D721Med (cell line): ENCODE results near the gene ZER1.

Source experiments
- DNase-seq: peaks from one replicate; pipeline ENCODE4 v3.0.0; 2011; ENCODE audit warnings: low spot score; ENCODE audit not compliant: insufficient read length
- FAIRE-seq: peaks from 2 replicates; lab custom pipeline; 2011; peaks lifted over from hg19 to GRCh38; lab: Jason Lieb, UNC
- TF ChIP-seq, protein P1 (sequence below): IDR thresholded peaks from 2 replicates; pipeline ENCODE4 v1.5.1; 2012; ENCODE audit warnings: mild to moderate bottlenecking, control low read depth; ENCODE audit not compliant: insufficient read depth; ENCODE audit errors: missing control alignments

ZER1 gene

DNA sequence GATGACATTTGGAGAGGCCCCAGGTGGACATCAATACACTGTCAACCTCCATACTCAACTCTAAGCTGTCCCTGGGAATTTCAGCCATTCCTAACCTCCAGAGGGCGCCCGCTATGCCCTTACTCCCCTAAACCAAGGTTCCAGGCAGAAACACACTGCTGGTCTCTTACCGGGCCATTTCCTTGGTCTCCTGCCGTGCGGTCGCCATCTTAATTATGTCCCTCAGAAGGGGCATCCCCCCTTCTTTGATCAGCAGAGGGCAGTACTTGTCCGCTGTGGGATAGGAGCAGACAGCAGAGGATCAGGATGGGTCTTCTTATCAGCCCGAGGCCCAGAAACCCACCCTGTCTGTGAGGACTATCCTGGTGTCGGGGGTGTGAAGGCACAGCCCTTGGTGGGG lies 38.5 kb downstream of the ZER1 start:
- TF ChIP-seq, protein P1, sequence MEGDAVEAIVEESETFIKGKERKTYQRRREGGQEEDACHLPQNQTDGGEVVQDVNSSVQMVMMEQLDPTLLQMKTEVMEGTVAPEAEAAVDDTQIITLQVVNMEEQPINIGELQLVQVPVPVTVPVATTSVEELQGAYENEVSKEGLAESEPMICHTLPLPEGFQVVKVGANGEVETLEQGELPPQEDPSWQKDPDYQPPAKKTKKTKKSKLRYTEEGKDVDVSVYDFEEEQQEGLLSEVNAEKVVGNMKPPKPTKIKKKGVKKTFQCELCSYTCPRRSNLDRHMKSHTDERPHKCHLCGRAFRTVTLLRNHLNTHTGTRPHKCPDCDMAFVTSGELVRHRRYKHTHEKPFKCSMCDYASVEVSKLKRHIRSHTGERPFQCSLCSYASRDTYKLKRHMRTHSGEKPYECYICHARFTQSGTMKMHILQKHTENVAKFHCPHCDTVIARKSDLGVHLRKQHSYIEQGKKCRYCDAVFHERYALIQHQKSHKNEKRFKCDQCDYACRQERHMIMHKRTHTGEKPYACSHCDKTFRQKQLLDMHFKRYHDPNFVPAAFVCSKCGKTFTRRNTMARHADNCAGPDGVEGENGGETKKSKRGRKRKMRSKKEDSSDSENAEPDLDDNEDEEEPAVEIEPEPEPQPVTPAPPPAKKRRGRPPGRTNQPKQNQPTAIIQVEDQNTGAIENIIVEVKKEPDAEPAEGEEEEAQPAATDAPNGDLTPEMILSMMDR = peak; percentile 72
- FAIRE-seq (no peak), DNase-seq (peak; percentile 67)

DNA sequence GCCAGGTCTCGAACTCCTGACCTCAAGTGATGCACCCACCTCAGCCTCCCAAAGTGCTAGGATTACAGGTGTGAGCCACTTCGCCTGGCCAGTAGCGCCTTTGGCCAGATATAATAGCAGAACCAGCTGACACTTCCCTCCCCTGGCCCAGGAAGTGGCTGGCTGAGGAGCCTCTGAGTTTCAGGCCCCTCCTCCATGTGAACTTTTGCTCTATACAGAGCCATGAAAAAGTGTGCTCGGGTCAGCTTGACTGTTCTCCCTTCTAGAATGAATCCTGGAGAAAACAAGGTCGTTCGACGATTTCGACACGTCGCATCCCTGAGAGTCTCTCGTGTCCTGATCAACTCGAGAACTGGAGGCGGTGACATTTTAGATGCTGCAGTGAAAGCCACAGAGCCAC lies 39.2 kb downstream of the ZER1 start:
- FAIRE-seq = no peak
- TF ChIP-seq, protein P1 = no peak
- DNase-seq = no peak

DNA sequence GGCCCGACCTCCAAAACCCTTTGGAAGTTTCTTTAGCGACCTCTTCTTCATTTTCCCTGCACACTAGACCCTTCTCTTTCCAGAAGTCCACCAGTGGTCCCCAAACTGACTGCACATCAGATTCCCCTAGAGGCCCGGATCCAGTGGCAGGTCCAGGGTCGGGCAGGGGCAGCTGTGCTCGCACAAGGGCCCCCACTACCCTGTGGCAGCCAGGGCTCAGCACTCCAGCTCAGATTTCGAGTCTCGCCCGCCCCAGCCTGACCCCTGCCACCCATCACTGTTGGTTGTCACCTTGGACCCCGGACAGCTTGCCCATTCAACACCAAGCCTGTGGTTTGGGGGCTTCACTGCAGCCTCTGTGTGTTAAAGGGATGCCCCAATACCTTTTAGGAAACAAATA lies 40.0 kb downstream of the ZER1 start:
- FAIRE-seq (no peak), DNase-seq (no peak)
- TF ChIP-seq, protein P1 = no peak

DNA sequence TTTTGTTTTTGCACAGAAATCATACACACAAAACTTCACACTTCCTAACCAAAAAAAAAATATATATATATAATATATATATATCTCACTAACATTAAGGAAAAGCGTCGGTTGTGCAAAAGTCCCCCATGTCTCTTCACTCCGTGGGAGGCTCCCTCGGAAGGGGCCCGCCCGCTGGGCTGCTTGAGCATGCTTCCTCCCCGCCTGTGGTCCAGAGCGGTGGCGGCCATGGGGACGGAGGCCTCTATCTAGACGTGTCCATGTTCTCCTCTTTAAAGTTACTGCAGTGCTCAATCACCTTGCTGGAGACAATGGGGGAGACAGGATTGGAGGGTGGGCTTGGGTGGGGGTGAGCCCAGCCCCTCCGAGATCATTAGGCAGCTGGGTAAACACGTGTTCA lies 40.6 kb downstream of the ZER1 start:
- DNase-seq (no peak), FAIRE-seq (no peak)
- TF ChIP-seq, protein P1 = no peak

DNA sequence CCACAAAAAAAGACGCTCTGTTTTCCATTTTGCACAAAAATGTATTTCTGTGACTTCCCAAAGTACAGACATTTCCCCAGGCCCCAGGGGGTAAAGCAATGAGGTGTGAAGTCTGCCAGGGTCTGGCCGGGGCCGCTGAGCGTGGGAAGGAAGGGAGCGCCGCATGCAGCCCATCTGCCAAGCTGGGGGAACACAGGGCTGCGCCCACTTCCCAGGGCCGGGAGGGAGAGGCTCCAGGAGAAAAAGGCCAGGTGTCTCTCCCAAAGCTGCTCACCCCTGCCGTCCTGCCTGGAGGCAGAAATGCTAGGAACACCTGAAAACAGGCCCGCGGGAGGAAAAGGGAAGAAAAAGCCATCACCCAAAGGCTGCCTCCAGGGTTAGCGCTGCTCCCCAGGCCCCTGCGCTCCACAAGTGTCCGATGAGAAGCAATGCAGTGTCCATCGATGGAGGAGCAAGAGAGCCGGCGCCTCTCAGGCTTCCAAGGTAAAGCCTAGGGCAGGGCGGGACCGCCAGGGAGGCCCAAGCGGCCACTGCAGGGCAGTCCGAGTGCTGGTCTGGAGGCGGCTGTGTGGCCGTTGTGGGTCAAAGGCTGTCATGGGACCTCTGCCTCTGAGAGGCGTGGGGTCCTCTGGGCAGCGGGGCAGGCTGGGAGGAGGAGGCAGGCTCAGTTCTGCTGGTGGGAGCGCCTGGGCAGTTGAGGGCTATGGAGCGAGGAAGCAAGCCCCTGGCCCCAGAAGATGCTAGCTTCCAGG lies 41.8 kb downstream of the ZER1 start:
- TF ChIP-seq, protein P1 = no peak
- FAIRE-seq = no peak
- DNase-seq = no peak

DNA sequence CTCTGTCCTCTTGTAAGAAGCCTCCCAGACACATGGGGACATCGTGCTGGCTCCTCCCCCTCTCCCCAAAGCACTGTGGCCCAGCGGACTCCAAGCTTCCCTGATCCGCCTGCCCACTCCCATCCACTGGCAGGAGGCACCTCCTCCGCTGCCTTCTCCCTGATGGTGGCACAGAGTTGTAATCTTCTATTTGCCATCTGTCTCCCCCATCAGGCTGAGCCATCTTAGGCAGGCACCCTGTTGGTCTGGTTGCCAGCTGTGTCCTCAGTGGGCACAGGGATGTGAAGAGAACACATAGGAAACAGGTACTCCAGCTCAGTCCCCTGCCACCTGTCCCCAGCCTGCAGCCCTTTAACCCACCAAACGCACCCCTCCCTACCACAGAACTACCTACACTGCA lies 42.4 kb downstream of the ZER1 start:
- FAIRE-seq (no peak), DNase-seq (no peak)
- TF ChIP-seq, protein P1 = peak; percentile 10

DNA sequence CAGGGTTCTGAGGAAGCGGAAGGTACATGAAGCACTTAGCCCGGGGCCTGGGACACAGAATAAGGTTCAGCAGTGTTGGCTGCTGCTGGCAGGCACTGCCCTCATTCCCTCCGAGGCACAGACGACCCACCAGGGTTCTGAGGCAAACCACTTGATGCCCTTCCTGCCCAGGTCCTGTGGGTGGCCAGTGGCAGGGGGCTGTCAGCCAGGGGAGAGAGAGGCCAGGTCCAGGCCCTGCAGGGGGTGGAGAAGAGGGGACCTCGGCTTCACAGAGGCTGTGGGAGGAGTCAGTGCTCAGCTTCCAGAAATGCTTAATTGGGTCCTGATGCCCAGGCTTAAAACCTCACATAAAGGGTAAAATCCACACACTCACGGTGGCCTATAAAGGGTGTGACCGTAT lies 43.4 kb downstream of the ZER1 start:
- FAIRE-seq (no peak), DNase-seq (no peak)
- TF ChIP-seq, protein P1 = no peak
